Vagina (tissue), 2 donors: ENCODE measurements around the gene CFAP221.

Source experiments
- POLR2AphosphoS5 ChIP-seq, 2 donors: sonication (generic); formaldehyde crosslinking; IDR thresholded peaks; one replicate each; pipeline ENCODE4 v1.9.0; 2017; ENCODE audit warnings: antibody characterized with exemption in 2 of 2, mild to moderate bottlenecking in 2 of 2, low read depth in 1 of 2; ENCODE audit not compliant: insufficient read depth in 1 of 2
- TF ChIP-seq, protein P1 (sequence below), 3 experiments: fragments of 450-650 bp in 2 of 3; fragments of 200-600 bp in 1 of 3; sonication (generic) in 1 of 3; IDR thresholded peaks; one replicate each; pipeline ENCODE4 v1.5.1; 2017 to 2019; ENCODE audit warnings: antibody characterized with exemption in 3 of 3, mild to moderate bottlenecking in 2 of 3, moderate library complexity in 2 of 3

GRCh38 chr2:119519057-119519408 lies 25.2 kb upstream of the CFAP221 start:
- TF ChIP-seq, protein P1, sequence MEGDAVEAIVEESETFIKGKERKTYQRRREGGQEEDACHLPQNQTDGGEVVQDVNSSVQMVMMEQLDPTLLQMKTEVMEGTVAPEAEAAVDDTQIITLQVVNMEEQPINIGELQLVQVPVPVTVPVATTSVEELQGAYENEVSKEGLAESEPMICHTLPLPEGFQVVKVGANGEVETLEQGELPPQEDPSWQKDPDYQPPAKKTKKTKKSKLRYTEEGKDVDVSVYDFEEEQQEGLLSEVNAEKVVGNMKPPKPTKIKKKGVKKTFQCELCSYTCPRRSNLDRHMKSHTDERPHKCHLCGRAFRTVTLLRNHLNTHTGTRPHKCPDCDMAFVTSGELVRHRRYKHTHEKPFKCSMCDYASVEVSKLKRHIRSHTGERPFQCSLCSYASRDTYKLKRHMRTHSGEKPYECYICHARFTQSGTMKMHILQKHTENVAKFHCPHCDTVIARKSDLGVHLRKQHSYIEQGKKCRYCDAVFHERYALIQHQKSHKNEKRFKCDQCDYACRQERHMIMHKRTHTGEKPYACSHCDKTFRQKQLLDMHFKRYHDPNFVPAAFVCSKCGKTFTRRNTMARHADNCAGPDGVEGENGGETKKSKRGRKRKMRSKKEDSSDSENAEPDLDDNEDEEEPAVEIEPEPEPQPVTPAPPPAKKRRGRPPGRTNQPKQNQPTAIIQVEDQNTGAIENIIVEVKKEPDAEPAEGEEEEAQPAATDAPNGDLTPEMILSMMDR (IDR thresholded peaks at IDR 0.05) = no peak
- TF ChIP-seq POLR2AphosphoS5 (IDR thresholded peaks at IDR 0.05; ENCODE audit: insufficient read depth in 1 of 2, low read depth in 1 of 2) = no peak
